Stomach (tissue), 4 donors: ENCODE data around the gene MBNL2.

Experiments
- CTCF ChIP-seq, 7 experiments: fragments of 450-650 bp in 4 of 7; fragments of 200-600 bp in 3 of 7; sonication (generic) in 3 of 7; IDR thresholded peaks; one replicate each; pipeline ENCODE4 v1.5.1; 2016 to 2019; ENCODE audit warnings: antibody characterized with exemption in 7 of 7, control low read depth in 2 of 7, mild to moderate bottlenecking in 1 of 7
- POLR2A ChIP-seq, 4 donors: fragments of 450-650 bp; IDR thresholded peaks; one replicate each; pipeline ENCODE4 v1.6.1; 2016; ENCODE audit warnings: antibody characterized with exemption in 4 of 4, control low read depth in 2 of 4, mild to moderate bottlenecking in 1 of 4, moderate library complexity in 1 of 4

GRCh38 chr13:97308735-97309429, 86.7 kb downstream of the MBNL2 start:
- no peak for TF ChIP-seq POLR2A (IDR thresholded peaks at IDR 0.05)
- no peak for TF ChIP-seq CTCF (IDR thresholded peaks at IDR 0.05)
